ENCODE measurements around the gene NEDD4. TPM values are rescaled to one million over a fixed set of nuclear protein-coding genes. Genes with fewer than 3 reads are reported as not detected.
"Not testable (repeated sequence)": the region's sequence is repeated elsewhere in the genome, so short reads cannot be mapped to it uniquely, and the experiment has no call there.

Gene NEDD4
- polyA plus RNA-seq, 1 of the 3 experiments (the other 2 are of a cell fraction) = 12.9 TPM

GRCh38 chr15:55823191-55823670 is 170.2 kb downstream of the NEDD4 start:
- H3K4me1 ChIP-seq (ENCODE audit: control insufficient read depth in 1 of 2, insufficient read depth in 2 of 2, low read depth in 1 of 2, low read length in 1 of 2) = peaks cover 14 to 23% of the 10 kb centered on the region in 2 experiments
- peak overlapping the region; percentile 28 to 62; a peak in 3 of 4 replicates for H3K27ac ChIP-seq (ENCODE audit: low read depth in 2 of 2, low read length in 1 of 2)
- H3K9me3 ChIP-seq = no peaks in the 10 kb centered on the region
- H3F3A ChIP-seq (replicated peaks; ENCODE audit: insufficient read depth) = peaks cover 34% of the 10 kb centered on the region
- H4K20me1 ChIP-seq (ENCODE audit: insufficient read depth) = no peaks in the 10 kb centered on the region
- ChIA-PET CTCF (interaction anchor here (3.7 kb wide), 1 partner anchor 22 kb away, joined by 11 read pairs; no protein-coding TSS in a partner anchor), POLR2A (no interaction called here)
- no peak overlapping the region for H3K9ac ChIP-seq
- H3K79me2 ChIP-seq (ENCODE audit: insufficient read depth) = no peaks in the 10 kb centered on the region
- H3K4me2 ChIP-seq = peak overlapping the region; percentile 29; the same call in 1 of the 2 replicates
- H2AFZ ChIP-seq (ENCODE audit: low read depth) = no peak overlapping the region
- WGBS (ENCODE audit: low lambda C conversion rate) = 28% methylated on average over 3 of the region's 3 CpGs
- no peak for TF ChIP-seq USF1 (IDR thresholded peaks at IDR 0.05; ENCODE audit: borderline replicate concordance, low read depth)
- TF ChIP-seq TCF12 (IDR thresholded peaks at IDR 0.05) = peak; percentile 64
- TF ChIP-seq EP300 (IDR thresholded peaks at IDR 0.05; ENCODE audit: borderline replicate concordance in 1 of 2, low read depth in 1 of 2, low read length in 1 of 2) = peak in 1 of 2 experiments; percentile 54; a peak in 1 of 4 replicates
- no peak for TF ChIP-seq FOXJ3 (CRISPR knock-in tag; IDR thresholded peaks at IDR 0.05)
- TF ChIP-seq CHD2 (IDR thresholded peaks at IDR 0.05; ENCODE audit: low read length, partially characterized antibody) = no peak
- TF ChIP-seq TAF1 (IDR thresholded peaks at IDR 0.05; ENCODE audit: borderline replicate concordance, low read depth, low read length) = no peak
- TF ChIP-seq NFIC (IDR thresholded peaks at IDR 0.05; ENCODE audit: borderline replicate concordance) = peak; percentile 78
- no peak for TF ChIP-seq RAD21 (IDR thresholded peaks at IDR 0.05; ENCODE audit: low read length)
- no peak for TF ChIP-seq ELF1 (IDR thresholded peaks at IDR 0.05)
- TF ChIP-seq POLR2AphosphoS5 (IDR thresholded peaks at IDR 0.05; ENCODE audit: low read depth, low read length) = peak; percentile 40; the same call in 1 of the 2 replicates
- TF ChIP-seq PBX3 (IDR thresholded peaks at IDR 0.05) = peak; percentile 86
- 0 out of 2 replicates have a peak, but pooled peaks have one; percentile 63 for TF ChIP-seq MEF2A (IDR thresholded peaks at IDR 0.05; ENCODE audit: borderline replicate concordance, low read depth)
- TF ChIP-seq MAX (IDR thresholded peaks at IDR 0.05; ENCODE audit: low read depth) = no peak
- H3K4me3 ChIP-seq (ENCODE audit: low read depth in 2 of 2, low read length in 1 of 2) = no peak overlapping the region
- peaks cover 2 to 4% of the 10 kb centered on the region in 2 experiments for H3K36me3 ChIP-seq (replicated peaks in 1 of 2; ENCODE audit: control insufficient read depth in 1 of 2, insufficient read depth in 2 of 2, low read length in 1 of 2)
- no peaks in the 10 kb centered on the region for H3K27me3 ChIP-seq (ENCODE audit: insufficient read depth)
- H3K9me2 ChIP-seq = no peaks in the 10 kb centered on the region
- DNase-seq = no peak

- Histone ChIP-seq H3F3A (replicated peaks; ENCODE audit: insufficient read depth) (peaks cover 24% of the 10 kb centered on the region), H3K4me1 (ENCODE audit: control insufficient read depth in 1 of 2, insufficient read depth in 2 of 2, low read depth in 1 of 2, low read length in 1 of 2) (peaks cover 10 to 23% of the 10 kb centered on the region in 2 experiments)
- whole genome bisulfite sequencing (ENCODE audit: low lambda C conversion rate) = 96% methylated on average over 2 of the region's 2 CpGs
Measured at GRCh38 chr15:55821740-55822139, 171.7 kb downstream of the NEDD4 start.

More at GRCh38 chr15:55821740-55822139, 171.7 kb downstream of the NEDD4 start:
- H3K27me3 ChIP-seq (ENCODE audit: insufficient read depth); H3K27ac ChIP-seq (ENCODE audit: low read depth in 2 of 2, low read length in 1 of 2); H2AFZ ChIP-seq (ENCODE audit: low read depth); H3K79me2 ChIP-seq (ENCODE audit: insufficient read depth); H3K9me2 ChIP-seq; H3K4me2 ChIP-seq; H3K9ac ChIP-seq; POLR2A ChIA-PET; DNase-seq; H4K20me1 ChIP-seq (ENCODE audit: insufficient read depth); H3K4me3 ChIP-seq (ENCODE audit: low read depth in 2 of 2, low read length in 1 of 2); H3K9me3 ChIP-seq; H3K36me3 ChIP-seq (replicated peaks in 1 of 2; ENCODE audit: control insufficient read depth in 1 of 2, insufficient read depth in 2 of 2, low read length in 1 of 2): not testable (repeated sequence)
- CTCF ChIA-PET = interaction anchor here (1.1 to 3.7 kb wide), 3 partner anchors 22 to 28 kb away, joined by 3 to 11 read pairs (median 3); no protein-coding TSS in a partner anchor
